Activated CD4-positive, alpha-beta T cell treated with anti-CD3 and anti-CD28 coated beads for 48 hours (primary cell): ENCODE data around the gene STK32C.
"Not testable (repeated sequence)": the region's sequence is repeated elsewhere in the genome, so short reads cannot be mapped to it uniquely, and the experiment has no call there.

Source experiments
- DNase-seq: peaks from one replicate; pipeline ENCODE4 v3.0.0-alpha.2; 2020

STK32C gene

GRCh38 chr10:132299371-132300336, 8.1 kb downstream of the STK32C start:
- no peak for DNase-seq

GRCh38 chr10:132298038-132298881, 9.5 kb downstream of the STK32C start:
- no peak for DNase-seq

GRCh38 chr10:132297526-132297925, 10.2 kb downstream of the STK32C start:
- no peak for DNase-seq

GRCh38 chr10:132296666-132297443, 10.9 kb downstream of the STK32C start:
- no peak for DNase-seq

- not testable (repeated sequence) for DNase-seq
Observed at GRCh38 chr10:132295481-132295880, 12.3 kb downstream of the STK32C start.

- no peak for DNase-seq
Observed at GRCh38 chr10:132294561-132295318, 13.0 kb downstream of the STK32C start.

GRCh38 chr10:132293813-132294520, 13.8 kb downstream of the STK32C start:
- no peak for DNase-seq

- DNase-seq: no peak
Observed at GRCh38 chr10:132293201-132293812, 14.4 kb downstream of the STK32C start.

GRCh38 chr10:132292287-132293200, 15.2 kb downstream of the STK32C start:
- DNase-seq: no peak

GRCh38 chr10:132291826-132292225, 15.9 kb downstream of the STK32C start:
- DNase-seq: no peak

- DNase-seq: no peak
Observed at GRCh38 chr10:132290631-132291030, 17.1 kb downstream of the STK32C start.

- DNase-seq: no peak
Observed at GRCh38 chr10:132289439-132289838, 18.3 kb downstream of the STK32C start.

- DNase-seq: no peak
Observed at GRCh38 chr10:132283604-132284382, 24.0 kb downstream of the STK32C start.

GRCh38 chr10:132282667-132283603, 24.8 kb downstream of the STK32C start:
- DNase-seq: no peak

GRCh38 chr10:132281915-132282666, 25.7 kb downstream of the STK32C start:
- no peak for DNase-seq

GRCh38 chr10:132280646-132281074, 27.1 kb downstream of the STK32C start:
- DNase-seq: no peak
